H1 (cell line): ENCODE measurements around the gene HDAC7. TPM values are rescaled to one million over a fixed set of nuclear protein-coding genes. Genes with fewer than 3 reads are reported as not detected.

Source experiments
- CTCF ChIA-PET: fragments of 300-600 bp; sonication (Branson Sonifier 250); formaldehyde crosslinking; loops from one replicate; lab custom pipeline; 2021; ENCODE audit not compliant: partially characterized antibody; lab: Charles Lee
- POLR2A ChIA-PET: fragments of 300-600 bp; sonication (Branson Sonifier 250); formaldehyde crosslinking; loops from one replicate; lab custom pipeline; 2021; ENCODE audit warnings: inconsistent platforms; ENCODE audit not compliant: partially characterized antibody; lab: Charles Lee
- DNase-seq, 2 experiments: peaks; one replicate each; pipeline versions ENCODE4 v3.0.0 to v3.0.0-alpha.2; 2010 to 2022; ENCODE audit warnings: low spot score in 2 of 2, low read depth in 1 of 2, mixed read lengths in 1 of 2
- FAIRE-seq: peaks from 2 replicates; lab custom pipeline; 2011; peaks lifted over from hg19 to GRCh38; lab: Jason Lieb, UNC
- H2AFZ ChIP-seq: 2 replicates; pipeline ENCODE4 v1.8.1; 2012; ENCODE audit warnings: low read length, inconsistent platforms
- H2AK5ac ChIP-seq: 2 replicates; pipeline ENCODE4 v1.6.1; 2013; ENCODE audit warnings: low read depth, low read length
- H2BK120ac ChIP-seq: replicated peaks from 2 replicates; pipeline ENCODE3; 2013; ENCODE audit warnings: low read depth, low read length, inconsistent platforms
- H2BK12ac ChIP-seq: 2 replicates; pipeline ENCODE4 v1.6.1; 2013; ENCODE audit warnings: low read depth, low read length
- H2BK15ac ChIP-seq: 2 replicates; pipeline ENCODE4 v1.6.1; 2013; ENCODE audit warnings: low read length
- H2BK20ac ChIP-seq: 2 replicates; pipeline ENCODE4 v1.6.1; 2013; ENCODE audit warnings: low read length
- H2BK5ac ChIP-seq: 2 replicates; pipeline ENCODE4 v1.6.1; 2013; ENCODE audit warnings: low read depth, low read length
- H3K14ac ChIP-seq: 2 replicates; pipeline ENCODE4 v1.6.1; 2013; ENCODE audit warnings: inconsistent platforms; ENCODE audit not compliant: insufficient read length
- H3K18ac ChIP-seq: 2 replicates; pipeline ENCODE4 v1.6.1; 2013; ENCODE audit warnings: low read length; ENCODE audit errors: extremely low read depth
- H3K23ac ChIP-seq: 2 replicates; pipeline ENCODE4 v1.6.1; 2013; ENCODE audit warnings: inconsistent platforms; ENCODE audit not compliant: insufficient read length
- H3K23me2 ChIP-seq: 2 replicates; pipeline ENCODE4 v1.6.1; 2013; ENCODE audit warnings: low read depth, low read length
- H3K27ac ChIP-seq: 2 replicates; pipeline ENCODE4 v1.6.1; 2011; ENCODE audit warnings: low read depth, low read length, inconsistent platforms
- H3K27me3 ChIP-seq, 4 experiments: replicated peaks in 1 of 4; 1 replicate in 1 of 4; 2 replicates in 3 of 4; pipeline versions ENCODE4 v1.6.1 to v1.8.1; 2011 to 2013; ENCODE audit warnings: low read length in 3 of 4, mild to moderate bottlenecking in 3 of 4, inconsistent platforms in 2 of 4, mixed read lengths in 2 of 4, moderate library complexity in 1 of 4; ENCODE audit not compliant: control insufficient read depth in 3 of 4, insufficient read depth in 3 of 4; ENCODE audit errors: extremely low read depth in 1 of 4
- H3K36me3 ChIP-seq, 4 experiments: 2 replicates each; pipeline versions ENCODE4 v1.6.1 to v1.8.1; 2011 to 2013; ENCODE audit warnings: mild to moderate bottlenecking in 4 of 4, low read length in 3 of 4, moderate library complexity in 2 of 4, control low read depth in 1 of 4, inconsistent platforms in 1 of 4; ENCODE audit not compliant: insufficient read depth in 4 of 4, control insufficient read depth in 2 of 4
- H3K4ac ChIP-seq: replicated peaks from 2 replicates; pipeline ENCODE3; 2013; ENCODE audit warnings: low read length, low read depth, mixed read lengths, inconsistent platforms; ENCODE audit not compliant: insufficient read length
- H3K4me1 ChIP-seq, 4 experiments: replicated peaks in 1 of 4; 1 replicate in 1 of 4; 2 replicates in 3 of 4; pipeline versions ENCODE4 v1.6.1 to v1.8.1; 2011 to 2013; ENCODE audit warnings: low read length in 3 of 4, inconsistent platforms in 2 of 4, mixed read lengths in 1 of 4; ENCODE audit not compliant: insufficient read depth in 4 of 4, control insufficient read depth in 3 of 4
- H3K4me2 ChIP-seq, 2 experiments: 2 replicates each; pipeline versions ENCODE4 v1.6.1 to v1.8.1; 2011 to 2013; ENCODE audit warnings: low read depth in 2 of 2, low read length in 2 of 2, control low read depth in 1 of 2, inconsistent platforms in 1 of 2, mild to moderate bottlenecking in 1 of 2; ENCODE audit not compliant: insufficient read depth in 1 of 2
- H3K4me3 ChIP-seq, 4 experiments: fragments of 200-600, 300-600 bp in 1 of 4; sonication (generic), shearing (Covaris generic), sonication (Bioruptor Twin) in 1 of 4; 2 replicates each; pipeline versions ENCODE4 v1.5.1 to v1.8.1; 2011 to 2016; ENCODE audit warnings: low read length in 4 of 4, low read depth in 3 of 4, control low read depth in 2 of 4, inconsistent platforms in 2 of 4, mild to moderate bottlenecking in 2 of 4, mixed read lengths in 1 of 4, moderate library complexity in 1 of 4; ENCODE audit not compliant: insufficient read depth in 2 of 4; ENCODE audit errors: extremely low read depth in 1 of 4
- H3K56ac ChIP-seq: replicated peaks from 2 replicates; pipeline ENCODE3; 2013; ENCODE audit warnings: low read depth, mild to moderate bottlenecking, mixed read lengths, low read length, inconsistent platforms; ENCODE audit not compliant: insufficient read length
- H3K79me1 ChIP-seq: 2 replicates; pipeline ENCODE4 v1.6.1; 2013; ENCODE audit warnings: low read depth, low read length, control low read depth
- H3K79me2 ChIP-seq, 2 experiments: 2 replicates each; pipeline versions ENCODE4 v1.6.1 to v1.8.1; 2012 to 2013; ENCODE audit warnings: low read length in 2 of 2, mild to moderate bottlenecking in 2 of 2, inconsistent platforms in 1 of 2; ENCODE audit not compliant: insufficient read depth in 2 of 2, control insufficient read depth in 1 of 2
- H3K9ac ChIP-seq, 4 experiments: replicated peaks in 1 of 4; 1 replicate in 1 of 4; 2 replicates in 3 of 4; pipeline versions ENCODE4 v1.6.1 to v1.8.1; 2011 to 2013; ENCODE audit warnings: low read depth in 3 of 4, low read length in 3 of 4, control low read depth in 2 of 4, mild to moderate bottlenecking in 2 of 4, moderate library complexity in 2 of 4, inconsistent platforms in 1 of 4; ENCODE audit errors: extremely low read depth in 1 of 4
- H3K9me3 ChIP-seq, 2 experiments: 2 replicates each; pipeline versions ENCODE4 v1.6.1 to v1.8.1; 2012 to 2013; ENCODE audit warnings: mild to moderate bottlenecking in 2 of 2, moderate library complexity in 2 of 2, control low read depth in 1 of 2, inconsistent platforms in 1 of 2, low read depth in 1 of 2, low read length in 1 of 2, mixed read lengths in 1 of 2; ENCODE audit not compliant: insufficient read depth in 2 of 2
- H4K20me1 ChIP-seq, 2 experiments: replicated peaks in 1 of 2; 2 replicates each; pipeline versions ENCODE3 to v1.8.1; 2011 to 2013; ENCODE audit warnings: inconsistent platforms in 2 of 2, low read length in 2 of 2, mild to moderate bottlenecking in 1 of 2; ENCODE audit not compliant: insufficient read depth in 2 of 2, control insufficient read depth in 1 of 2
- H4K5ac ChIP-seq: 2 replicates; pipeline ENCODE4 v1.6.1; 2013; ENCODE audit warnings: low read length, low read depth, mixed read lengths, inconsistent platforms; ENCODE audit not compliant: insufficient read length
- H4K8ac ChIP-seq: 2 replicates; pipeline ENCODE4 v1.8.0; 2013; ENCODE audit warnings: mild to moderate bottlenecking, moderate library complexity, low read length, inconsistent platforms; ENCODE audit not compliant: insufficient read depth; ENCODE audit errors: extremely low read depth
- H4K91ac ChIP-seq: replicated peaks from 2 replicates; pipeline ENCODE3; 2013; ENCODE audit warnings: low read length, mixed read lengths, inconsistent platforms; ENCODE audit not compliant: insufficient read length
- ATF2 ChIP-seq: IDR thresholded peaks from 2 replicates; pipeline ENCODE4 v1.6.1; 2012; ENCODE audit warnings: low read length, inconsistent platforms
- CEBPB ChIP-seq: IDR thresholded peaks from 2 replicates; pipeline ENCODE4 v1.6.1; 2012; ENCODE audit warnings: low read depth, low read length
- CREB1 ChIP-seq: IDR thresholded peaks from 2 replicates; pipeline ENCODE4 v1.6.1; 2012; ENCODE audit warnings: inconsistent platforms
- KDM4A ChIP-seq: IDR thresholded peaks from one replicate; pipeline ENCODE4 v1.7.1; 2012; ENCODE audit warnings: low read depth, mild to moderate bottlenecking, moderate library complexity, low read length, inconsistent platforms; ENCODE audit not compliant: severe bottlenecking
- KDM5A ChIP-seq: fragments of 200-600 bp; IDR thresholded peaks from 2 replicates; pipeline ENCODE4 v1.7.1; 2012; ENCODE audit warnings: mild to moderate bottlenecking, low read length, inconsistent platforms, mixed read lengths
- NRF1 ChIP-seq: IDR thresholded peaks from 2 replicates; pipeline ENCODE4 v1.6.1; 2011; ENCODE audit warnings: mild to moderate bottlenecking, low read depth, low read length, improper control_type of control experiment
- PHF8 ChIP-seq: fragments of 200-600 bp; sonication (generic); conservative IDR thresholded peaks from 2 replicates; pipeline ENCODE4 v1.7.1; 2012; ENCODE audit warnings: low read depth, mild to moderate bottlenecking, inconsistent platforms, low read length, moderate library complexity
- POLR2A ChIP-seq, 2 experiments: IDR thresholded peaks; 1 replicate in 1 of 2; 2 replicates in 1 of 2; pipeline ENCODE4 v1.6.1; 2011; ENCODE audit warnings: low read depth in 2 of 2, low read length in 2 of 2, mild to moderate bottlenecking in 2 of 2; ENCODE audit errors: control extremely low read depth in 1 of 2
- SAP30 ChIP-seq: fragments of 300-600 bp; sonication (generic); IDR thresholded peaks from 2 replicates; pipeline ENCODE4 v1.7.1; 2012; ENCODE audit warnings: low read length, moderate library complexity, mild to moderate bottlenecking, inconsistent platforms; ENCODE audit not compliant: insufficient read depth, insufficient replicate concordance
- SIN3A ChIP-seq, 2 experiments: IDR thresholded peaks in 1 of 2; conservative IDR thresholded peaks in 1 of 2; 2 replicates each; pipeline ENCODE4 v1.6.1; 2011 to 2012; ENCODE audit warnings: low read length in 2 of 2, improper control_type of control experiment in 1 of 2, low read depth in 1 of 2, mild to moderate bottlenecking in 1 of 2
- SRF ChIP-seq: IDR thresholded peaks from 2 replicates; pipeline ENCODE4 v1.6.1; 2011; ENCODE audit warnings: mild to moderate bottlenecking, low read depth, low read length, moderate library complexity
- WGBS, 2 experiments: shearing (Covaris generic) in 1 of 2; methylation state at CpG; one replicate each; pipeline versions ENCODE4 v1.1.6 to v1.1.7; 2013 to 2015; ENCODE audit warnings: low lambda C conversion rate in 2 of 2, mixed read lengths in 2 of 2, inconsistent platforms in 1 of 2, low coverage in 1 of 2, missing lambda C conversion rate in 1 of 2; ENCODE audit not compliant: insufficient replicate concordance in 2 of 2, insufficient coverage in 1 of 2, insufficient read length in 1 of 2; ENCODE audit errors: extremely low coverage in 1 of 2, missing lambda C conversion rate in 1 of 2; 5-methylcytosine and 5-hydroxymethylcytosine counted together
- polyA plus RNA-seq, 7 experiments: library from polyadenylated mRNA; depleted of rRNA in 3 of 7; stranded (reverse) in 5 of 7; unstranded in 2 of 7; fragments of >200 nt in 5 of 7; fragments of 200-250 nt in 2 of 7; gene quantifications; 1 replicate in 5 of 7; 2 replicates in 1 of 7; 4 replicates in 1 of 7; pipeline versions ENCODE4 v1.2.1 to v1.2.3, GENCODE V29; 2011 to 2013; ENCODE audit warnings: missing spikeins in 2 of 7, mixed read lengths in 2 of 7
- total RNA-seq: library from RNA; stranded (reverse); fragmentation: NEBNext Ultra II Directional; extraction: Animal tissue kit (Norgen Biotek cat#: 25700); gene quantifications from 2 replicates; pipeline ENCODE4 v1.2.1, GENCODE V29; 2021

HDAC7 gene
- total and polyA plus RNA-seq, 2 of the 8 experiments (the other 6 are each of a cell fraction or from before 2014, with no cell fraction given), result 25.5 to 84.9 TPM

- H4K91ac ChIP-seq, result no peak overlapping the region
- H4K5ac ChIP-seq, result no peak overlapping the region
- no peak overlapping the region for H3K4me3 ChIP-seq
- H3K27me3 ChIP-seq, result no peaks in the 10 kb centered on the region
- no peak overlapping the region for H2AFZ ChIP-seq
- H4K8ac ChIP-seq, result no peak overlapping the region
- no peak overlapping the region for H3K18ac ChIP-seq
- H3K23ac ChIP-seq, result no peak overlapping the region
- TF ChIP-seq PHF8 (no peak), NRF1 (no peak), SIN3A (conservative IDR thresholded peaks at IDR 0.05 in 1 of 2, IDR thresholded peaks at IDR 0.05 in 1 of 2; ENCODE audit: low read depth in 1 of 2, low read length in 2 of 2) (no peak), SRF (no peak), CEBPB (no peak), CREB1 (no peak), POLR2A (IDR thresholded peaks at IDR 0.05; ENCODE audit: control extremely low read depth in 1 of 2, low read depth in 2 of 2, low read length in 2 of 2) (no peak), SAP30 (no peak), ATF2 (no peak), KDM4A (no peak), KDM5A (no peak)
- TF ChIP-seq, all 59 proteins: peak for 0
- Histone ChIP-seq H3K9ac (no peak overlapping the region), H3K4me2 (no peak overlapping the region), H2BK5ac (no peak overlapping the region), H3K56ac (no peak overlapping the region), H4K20me1 (peaks cover 0 to 23% of the 10 kb centered on the region in 2 experiments), H3K79me2 (no peaks in the 10 kb centered on the region), H3K79me1 (no peaks in the 10 kb centered on the region), H3K4ac (no peak overlapping the region), H3K4me1 (no peaks in the 10 kb centered on the region), H3K36me3 (peaks cover 27 to 53% (median 42%) of the 10 kb centered on the region in 4 experiments), H3K23me2 (no peaks in the 10 kb centered on the region), H2BK12ac (no peak overlapping the region), H2BK15ac (no peak overlapping the region), H3K9me3 (no peaks in the 10 kb centered on the region), H3K14ac (no peak overlapping the region), H2BK120ac (no peak overlapping the region), H2BK20ac (no peak overlapping the region), H3K27ac (no peak overlapping the region), H2AK5ac (no peak overlapping the region)
- CTCF ChIA-PET, result interaction anchor here (1.3 to 58.8 kb wide), 6 partner anchors 8 to 84 kb away, joined by 4 to 2442 read pairs (median 162); partner anchors contain the start of genes ENDOU, RAPGEF3 and RPAP3
- POLR2A ChIA-PET, result interaction anchor here (0.7 kb wide), 1 partner anchor 28 kb away, joined by 3 read pairs; the partner anchor contains the start of gene RAPGEF3
- FAIRE-seq (no peak), DNase-seq (no peak)
- 92% methylated on average over 10 of the region's 10 CpGs; no CpG with 5 or more reads in 1 of the 2 experiments for WGBS, 2 experiments
Observed at GRCh38 chr12:47786662-47787280, 32.9 kb downstream of the HDAC7 start.
